ENCODE data around the gene FSIP1.

FSIP1 gene

DNA sequence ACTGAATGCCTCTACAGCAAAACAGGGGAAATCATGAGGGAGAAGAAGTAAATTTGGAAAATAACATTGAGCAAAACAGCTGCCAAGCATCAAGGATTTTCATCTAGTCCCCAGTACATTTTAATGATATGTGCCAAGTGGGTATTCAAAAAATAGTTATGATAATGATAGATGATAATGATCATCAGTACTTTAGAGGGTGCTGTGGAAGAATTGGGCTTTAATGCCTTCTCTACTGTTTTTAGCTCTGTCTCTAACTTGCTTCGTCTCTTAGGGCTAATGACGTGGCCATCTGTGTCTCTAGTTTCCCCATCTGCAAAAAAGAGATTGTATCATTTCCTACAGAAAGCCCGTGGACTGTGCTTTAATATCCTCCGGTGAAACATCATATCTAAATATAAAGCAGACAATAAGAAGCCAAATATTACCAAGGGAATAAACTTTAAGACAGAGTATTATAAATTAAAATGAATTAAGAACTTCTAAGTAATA, 10.2 kb upstream of the FSIP1 start:
- in situ Hi-C loops (cut with HindIII; ENCODE audit: low sequenced_read_pairs) = no loop called here

DNA sequence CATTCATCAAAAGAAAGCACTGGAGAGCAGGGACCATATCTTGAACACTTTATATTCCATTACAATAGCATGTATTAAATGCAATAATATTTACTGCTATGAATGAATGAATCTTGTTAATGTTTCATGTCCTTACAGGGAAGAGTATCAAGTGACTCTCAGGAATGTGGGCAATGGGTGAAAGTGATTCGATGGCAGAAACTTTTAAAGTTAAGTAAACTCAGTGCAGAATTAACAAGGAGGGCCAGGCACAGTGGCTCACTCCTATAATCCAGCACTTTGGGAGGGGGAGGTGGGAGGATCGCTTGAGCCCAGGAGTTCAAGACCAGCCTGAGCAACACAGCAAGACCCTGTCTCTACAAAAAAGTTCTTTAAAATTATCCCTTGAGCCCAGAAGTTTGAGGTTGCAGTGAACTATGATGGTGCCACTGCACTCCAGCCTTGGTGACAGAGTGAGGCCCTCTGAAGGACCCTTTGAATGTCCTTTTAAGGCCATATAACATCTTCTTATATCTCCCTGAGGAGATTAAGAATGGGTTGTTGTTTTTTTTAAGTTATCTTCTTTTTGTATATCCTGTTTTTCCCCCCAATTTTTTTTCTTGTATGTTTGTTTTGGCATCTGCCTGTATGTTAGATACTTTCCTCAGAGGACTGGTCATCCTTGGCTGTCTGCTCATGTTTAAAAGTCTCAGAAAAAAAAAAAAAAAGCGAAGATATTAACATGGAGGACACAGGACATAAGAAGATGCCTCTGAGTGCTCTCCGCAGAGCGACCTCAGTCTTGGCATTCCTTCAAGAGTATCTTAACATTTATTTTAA, 9.6 kb upstream of the FSIP1 start:
- in situ Hi-C loops (cut with HindIII; ENCODE audit: low sequenced_read_pairs) = no loop called here

DNA sequence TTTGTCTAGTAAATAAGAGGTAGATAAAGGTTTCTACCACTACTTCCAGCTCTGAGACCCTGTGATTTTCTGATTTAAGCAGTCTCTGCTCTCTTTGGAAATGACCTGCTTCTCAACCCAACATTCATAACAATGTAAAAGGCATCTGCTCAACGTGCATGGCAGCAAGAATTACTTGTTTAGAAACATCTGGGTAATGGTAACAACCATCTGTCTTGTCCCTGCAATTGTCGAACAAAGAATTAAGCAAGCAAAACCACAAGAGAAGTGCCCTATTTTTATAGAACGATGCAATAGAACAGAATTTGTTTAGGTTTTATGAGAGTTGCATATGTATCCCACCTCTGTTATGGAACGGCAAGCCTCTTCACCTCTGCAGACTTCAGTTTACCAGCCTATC, 7.1 kb upstream of the FSIP1 start:
- in situ Hi-C loops (cut with HindIII; ENCODE audit: low sequenced_read_pairs) = loop anchor here (5.0 kb wide), 3 partner anchors 58 to 163 kb away; no protein-coding TSS in a partner anchor

DNA sequence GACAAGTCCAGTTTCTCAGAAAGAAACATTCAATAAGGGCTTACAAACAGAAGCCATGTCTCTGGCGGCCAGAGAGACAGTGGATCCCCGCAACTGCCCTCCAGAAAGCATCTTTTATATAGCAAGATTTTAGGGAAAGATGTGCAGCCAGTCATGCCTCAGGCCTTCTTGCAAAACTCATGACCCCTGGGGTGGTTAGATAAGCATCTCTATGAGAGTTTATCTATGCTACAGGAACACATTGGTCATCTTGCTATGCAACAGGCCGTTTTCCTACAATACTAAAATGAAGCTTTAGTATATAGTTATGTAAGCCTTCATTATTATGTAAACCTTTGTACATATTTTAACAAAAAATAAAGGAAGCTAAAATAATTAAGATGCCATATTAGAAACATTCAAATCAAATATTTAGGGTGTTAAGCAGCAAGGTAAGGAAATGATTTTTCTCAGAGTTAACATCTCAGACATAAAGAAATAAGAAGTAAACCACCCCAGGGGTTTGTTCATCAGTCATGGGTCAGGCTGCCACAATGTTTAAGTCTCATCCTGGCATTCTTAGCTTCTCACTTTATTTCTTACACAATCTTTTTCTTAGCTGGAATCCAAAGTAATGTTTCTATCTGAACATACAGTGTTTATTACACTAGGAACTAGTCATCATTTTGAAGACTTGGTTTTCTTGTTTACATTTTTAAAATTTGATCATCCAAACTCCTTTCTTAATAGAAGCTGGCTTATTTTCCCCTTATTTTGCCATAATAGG, 6.3 kb upstream of the FSIP1 start:
- in situ Hi-C loops (cut with HindIII; ENCODE audit: low sequenced_read_pairs) = loop anchor here (5.0 kb wide), 3 partner anchors 58 to 163 kb away; no protein-coding TSS in a partner anchor

DNA sequence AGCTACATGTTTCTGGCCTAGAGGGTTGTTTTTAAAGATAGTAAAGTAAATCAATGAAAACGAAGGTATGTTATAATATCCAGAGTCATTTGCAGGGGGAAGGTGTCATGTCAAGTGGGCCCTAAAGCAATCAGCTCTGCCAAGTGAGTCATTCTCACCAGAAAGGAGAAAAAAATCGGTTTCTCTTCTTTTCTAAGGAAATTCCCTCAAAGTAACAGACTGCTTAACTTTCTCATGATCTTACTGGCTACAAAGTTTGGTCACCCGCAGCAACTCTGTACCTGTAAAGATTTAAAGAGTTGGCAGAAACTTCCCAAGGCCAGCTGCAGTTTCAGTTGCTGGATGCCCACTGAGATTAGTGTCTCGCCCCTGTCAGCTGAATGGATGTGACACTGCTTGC, 5.5 kb upstream of the FSIP1 start:
- in situ Hi-C loops (cut with HindIII; ENCODE audit: low sequenced_read_pairs) = loop anchor here (5.0 kb wide), 3 partner anchors 59 to 164 kb away; no protein-coding TSS in a partner anchor

DNA sequence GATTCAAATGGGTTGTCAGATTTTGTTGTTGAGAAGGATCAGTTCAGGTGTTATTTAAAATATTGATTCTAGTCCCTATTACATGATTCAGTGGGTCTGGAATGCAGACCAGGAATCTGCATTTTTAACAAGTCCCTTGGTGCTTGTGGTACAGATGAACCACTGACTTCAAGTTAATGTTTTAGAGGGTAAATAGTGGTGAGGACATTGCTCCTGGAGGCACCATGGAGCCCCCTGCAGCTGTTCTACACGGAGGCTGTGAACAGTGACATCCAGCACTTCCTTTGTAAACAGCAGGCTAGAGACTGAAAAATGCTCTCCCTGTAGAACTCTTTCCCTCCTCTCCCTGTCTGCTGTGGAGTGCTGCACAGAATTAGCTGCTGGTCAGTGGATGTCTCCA, 4.8 kb upstream of the FSIP1 start:
- in situ Hi-C loops (cut with HindIII; ENCODE audit: low sequenced_read_pairs) = loop anchor here (5.0 kb wide), 3 partner anchors 60 to 165 kb away; no protein-coding TSS in a partner anchor

DNA sequence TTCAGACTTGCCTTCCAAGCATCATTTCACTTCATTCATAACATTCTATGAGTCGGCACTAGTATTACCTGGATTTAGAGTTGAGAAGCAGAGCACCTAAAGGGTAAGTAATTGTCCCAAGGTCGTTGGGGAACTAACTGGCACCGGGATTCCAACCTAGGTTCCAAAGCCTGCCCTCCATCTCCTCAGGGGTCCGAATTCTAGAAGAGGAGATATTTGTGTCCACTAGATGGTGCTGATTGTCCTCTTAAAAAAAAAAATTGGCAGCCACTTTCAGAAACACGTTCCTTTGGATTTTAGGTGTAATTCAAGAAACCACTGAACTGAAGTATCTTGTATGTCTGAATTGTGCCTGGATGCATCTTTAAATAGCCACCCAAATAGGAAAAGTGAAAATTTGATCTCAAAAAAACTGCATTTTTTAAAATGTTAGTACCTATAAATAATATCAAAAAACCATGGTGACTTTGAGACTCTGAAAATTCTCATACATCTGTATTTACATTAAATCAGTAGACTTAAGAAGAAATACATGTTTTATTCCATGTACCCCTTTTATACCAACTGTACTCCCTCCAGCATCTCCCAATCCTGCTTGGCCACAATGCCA, 3.9 kb upstream of the FSIP1 start:
- in situ Hi-C loops (cut with HindIII; ENCODE audit: low sequenced_read_pairs) = loop anchor here (5.0 kb wide), 3 partner anchors 61 to 166 kb away; no protein-coding TSS in a partner anchor

DNA sequence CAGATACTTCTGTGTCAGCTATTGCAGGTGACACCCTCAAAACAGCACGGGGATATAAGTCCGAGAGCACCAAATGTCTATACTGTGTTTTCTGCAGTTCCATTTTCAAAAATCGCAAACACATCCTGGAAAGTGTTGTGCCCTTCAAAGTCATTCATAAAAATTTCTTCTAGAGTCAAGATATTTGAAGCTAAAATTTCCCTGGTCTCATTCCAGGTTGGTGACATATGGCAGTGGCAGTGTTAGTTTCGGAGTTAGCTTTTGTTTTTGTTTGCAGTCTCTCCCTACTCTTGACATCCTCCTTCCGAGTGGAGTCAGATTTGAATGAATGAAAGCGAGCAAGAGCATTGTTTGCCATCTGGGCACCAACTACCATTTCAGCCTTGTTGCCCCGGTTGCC, 3.2 kb upstream of the FSIP1 start:
- in situ Hi-C loops (cut with HindIII; ENCODE audit: low sequenced_read_pairs) = loop anchor here (5.0 kb wide), 3 partner anchors 61 to 166 kb away; no protein-coding TSS in a partner anchor

DNA sequence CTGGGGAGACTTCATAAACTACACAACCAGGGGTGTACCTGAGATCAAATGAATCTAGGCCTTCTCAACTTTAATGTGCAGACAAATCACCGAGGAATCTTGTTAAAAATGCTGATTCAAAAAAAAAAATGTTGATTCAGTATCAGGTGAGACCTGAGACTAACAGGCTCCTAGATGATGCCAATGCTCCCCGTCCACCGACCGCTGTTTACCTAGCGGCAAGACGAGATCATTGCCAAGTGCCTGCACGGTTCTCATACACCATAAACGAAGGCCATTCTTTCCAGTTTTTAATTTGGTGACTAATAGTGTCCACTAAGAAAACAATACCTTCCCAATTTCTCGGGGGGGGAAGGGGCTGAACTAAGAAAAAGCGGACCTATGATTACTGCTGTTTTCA, 2.5 kb upstream of the FSIP1 start:
- in situ Hi-C loops (cut with HindIII; ENCODE audit: low sequenced_read_pairs) = loop anchor here (5.0 kb wide), 3 partner anchors 62 to 167 kb away; no protein-coding TSS in a partner anchor

DNA sequence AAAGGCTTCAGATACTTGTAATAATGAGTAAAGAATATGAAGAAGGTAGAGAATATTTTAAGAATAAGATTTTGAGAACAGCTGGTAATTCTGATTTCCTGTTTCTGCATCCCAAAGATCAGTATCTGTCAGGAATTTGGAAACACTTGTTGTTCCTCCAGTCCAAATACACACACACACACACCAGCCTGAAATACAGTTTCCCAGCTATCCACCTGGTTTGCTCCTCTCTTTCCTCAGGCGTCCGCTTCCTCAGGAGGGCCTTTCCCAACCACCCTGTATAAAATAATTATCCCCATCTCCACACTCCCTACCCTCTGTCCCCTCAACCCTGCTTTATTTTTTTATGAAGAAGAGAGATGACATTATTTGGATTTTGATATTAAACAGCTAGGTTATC, 2.0 kb upstream of the FSIP1 start:
- in situ Hi-C loops (cut with HindIII; ENCODE audit: low sequenced_read_pairs) = loop anchor here (5.0 kb wide), 3 partner anchors 63 to 168 kb away; no protein-coding TSS in a partner anchor

DNA sequence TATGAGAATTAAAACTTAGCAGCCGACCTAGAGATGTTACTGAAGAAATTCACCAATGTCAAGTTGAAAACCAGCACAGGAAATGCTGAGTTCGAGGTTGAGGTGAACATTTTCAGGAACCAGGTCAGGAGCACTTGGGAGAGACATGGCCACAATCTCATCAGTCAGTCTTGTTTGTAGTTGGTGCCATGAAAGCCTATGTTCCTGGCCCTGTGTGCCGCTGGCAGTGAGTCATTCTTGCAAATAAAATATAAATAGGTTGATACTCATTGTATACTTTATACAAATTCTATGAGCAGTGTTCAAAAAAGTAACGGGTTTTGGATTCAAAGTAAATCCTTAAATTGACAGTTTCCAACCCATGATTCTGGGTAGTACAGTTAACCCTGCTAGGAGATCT, 1.5 kb upstream of the FSIP1 start:
- in situ Hi-C loops (cut with HindIII; ENCODE audit: low sequenced_read_pairs) = no loop called here

DNA sequence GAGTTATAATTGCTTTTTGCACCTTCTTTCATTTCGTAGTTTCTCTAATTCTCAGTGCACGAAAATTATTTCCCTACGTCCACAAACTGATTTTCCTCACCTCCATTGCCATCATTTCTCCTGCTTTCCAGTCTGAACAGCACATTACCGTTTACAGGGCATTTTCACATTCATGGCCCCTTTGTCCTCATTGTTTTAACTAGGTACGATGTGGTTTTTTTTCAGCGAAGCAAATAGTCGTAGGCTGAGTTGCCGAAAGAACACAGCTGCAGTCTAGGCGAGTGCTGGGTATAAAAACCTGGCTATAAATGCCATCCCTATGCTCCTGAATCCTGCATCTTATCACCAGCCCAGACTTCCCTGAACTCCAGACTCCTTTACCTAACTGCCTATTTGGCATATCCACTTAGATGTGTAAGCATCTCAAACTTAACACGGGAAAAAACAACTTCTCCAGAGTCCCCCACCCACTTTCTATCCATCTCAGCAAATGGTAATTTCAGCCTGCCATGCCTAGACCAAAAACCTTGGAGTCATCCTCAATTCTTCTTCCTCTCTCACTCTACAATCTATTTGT, 691 bp upstream of the FSIP1 start:
- in situ Hi-C loops (cut with HindIII; ENCODE audit: low sequenced_read_pairs) = no loop called here

DNA sequence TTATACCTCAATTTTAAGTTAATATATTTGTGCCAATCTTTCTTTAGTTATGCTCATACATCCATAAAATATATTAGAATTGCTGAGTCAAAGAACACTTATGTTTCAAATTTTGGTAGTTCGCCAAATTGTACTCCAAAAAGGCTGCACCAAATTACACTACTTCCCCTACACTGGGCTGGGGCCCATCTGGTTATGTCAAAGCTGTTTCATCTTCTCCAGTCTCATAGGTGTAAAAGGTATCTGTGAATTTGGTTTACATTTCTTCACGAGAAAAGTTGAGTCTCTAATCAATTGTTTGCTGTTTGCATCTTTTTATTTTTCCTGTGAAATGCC, 706 bp downstream of the FSIP1 start:
- in situ Hi-C loops (cut with HindIII; ENCODE audit: low sequenced_read_pairs) = no loop called here

DNA sequence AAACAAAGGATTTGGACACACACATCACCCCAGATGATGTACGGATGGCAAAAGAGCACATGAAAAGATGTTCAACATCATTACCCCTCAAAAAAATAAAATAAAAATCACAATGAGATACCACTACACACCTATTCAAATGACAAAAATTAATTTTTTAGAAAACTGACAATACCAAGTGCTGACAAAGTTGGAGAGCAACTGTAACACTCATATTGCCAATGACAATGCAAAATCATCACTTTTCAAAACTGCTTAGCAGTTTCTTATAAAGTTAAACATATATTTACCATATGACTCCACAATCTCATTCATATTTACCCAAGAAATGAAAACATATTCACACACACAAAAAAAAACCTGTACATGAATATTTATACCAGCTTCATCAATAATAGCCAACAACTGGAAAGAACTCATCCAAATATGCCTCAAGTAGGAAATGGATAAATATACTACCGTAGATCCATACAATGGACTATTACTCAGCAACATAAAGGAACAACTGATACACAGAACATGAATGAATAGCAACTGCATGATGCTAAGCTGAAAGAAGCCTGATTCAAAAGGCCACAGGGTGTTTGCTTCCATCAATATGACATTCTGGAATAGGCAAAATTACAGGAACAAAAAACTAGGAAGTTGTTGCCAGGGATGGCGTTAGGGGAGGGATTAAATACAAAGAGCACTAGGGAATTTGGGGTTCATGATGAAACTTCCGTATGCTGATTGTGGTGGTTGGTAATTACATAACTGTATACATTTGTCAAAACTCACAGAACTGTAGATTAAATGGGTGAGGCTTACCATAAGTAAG, 1.3 kb downstream of the FSIP1 start:
- in situ Hi-C loops (cut with HindIII; ENCODE audit: low sequenced_read_pairs) = no loop called here

DNA sequence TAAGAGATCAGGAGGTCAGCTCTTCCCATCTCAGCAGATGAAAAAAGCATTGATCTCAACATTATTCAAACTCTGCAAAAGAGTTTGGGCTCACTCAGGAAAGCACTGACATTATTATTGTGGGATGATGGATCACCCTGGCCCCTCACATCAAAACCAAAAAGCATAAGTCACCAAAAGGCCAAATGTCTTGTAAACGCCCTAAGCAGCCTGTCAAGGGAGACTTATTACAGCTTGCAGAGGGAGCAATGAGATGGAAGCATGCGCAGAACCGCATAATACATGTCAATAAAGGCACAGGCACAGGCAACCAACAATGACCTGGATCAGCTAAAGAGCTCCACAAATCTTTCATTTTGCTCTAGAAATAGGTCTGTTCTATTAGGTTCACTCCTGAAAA, 4.6 kb downstream of the FSIP1 start:
- in situ Hi-C loops (cut with HindIII; ENCODE audit: low sequenced_read_pairs) = no loop called here

DNA sequence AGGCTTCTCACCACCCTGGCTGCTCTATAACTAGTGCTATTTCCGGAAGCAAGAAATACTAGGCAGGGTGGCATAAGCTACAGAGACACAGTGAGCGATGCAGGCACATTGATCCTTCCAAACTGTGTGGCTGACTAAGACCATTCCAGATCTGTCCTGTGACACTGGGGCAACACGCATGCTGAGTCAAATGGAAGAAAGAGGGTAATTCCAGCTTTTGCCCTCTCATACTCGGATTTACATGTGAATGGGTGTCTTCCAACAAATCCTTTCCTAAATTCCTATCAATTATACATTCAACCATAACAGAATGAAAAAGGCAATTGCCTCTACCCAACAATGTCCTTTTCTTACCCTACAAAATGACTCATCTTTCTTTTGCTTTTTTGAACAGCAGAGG, 5.1 kb downstream of the FSIP1 start:
- in situ Hi-C loops (cut with HindIII; ENCODE audit: low sequenced_read_pairs) = no loop called here

DNA sequence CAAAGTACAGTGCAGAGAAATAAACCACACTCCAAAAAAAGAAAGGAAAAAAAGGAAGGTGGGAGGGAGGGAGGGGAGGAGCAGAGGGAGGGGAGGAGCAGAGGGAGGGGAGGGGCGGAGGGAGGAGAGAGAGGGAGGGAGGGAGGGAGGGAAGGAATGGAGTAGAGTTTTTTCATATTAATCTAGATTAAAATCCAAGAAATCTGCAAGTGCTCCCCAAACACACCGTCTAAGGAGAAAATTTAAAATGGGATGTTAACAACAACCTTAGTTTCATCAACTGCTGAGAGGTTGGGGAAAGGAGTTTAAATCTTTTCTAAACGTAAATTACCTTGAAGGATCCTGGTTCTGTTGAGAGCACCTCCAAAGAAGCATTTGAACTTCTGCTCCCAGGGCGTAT, 6.6 kb downstream of the FSIP1 start:
- in situ Hi-C loops (cut with HindIII; ENCODE audit: low sequenced_read_pairs) = no loop called here

DNA sequence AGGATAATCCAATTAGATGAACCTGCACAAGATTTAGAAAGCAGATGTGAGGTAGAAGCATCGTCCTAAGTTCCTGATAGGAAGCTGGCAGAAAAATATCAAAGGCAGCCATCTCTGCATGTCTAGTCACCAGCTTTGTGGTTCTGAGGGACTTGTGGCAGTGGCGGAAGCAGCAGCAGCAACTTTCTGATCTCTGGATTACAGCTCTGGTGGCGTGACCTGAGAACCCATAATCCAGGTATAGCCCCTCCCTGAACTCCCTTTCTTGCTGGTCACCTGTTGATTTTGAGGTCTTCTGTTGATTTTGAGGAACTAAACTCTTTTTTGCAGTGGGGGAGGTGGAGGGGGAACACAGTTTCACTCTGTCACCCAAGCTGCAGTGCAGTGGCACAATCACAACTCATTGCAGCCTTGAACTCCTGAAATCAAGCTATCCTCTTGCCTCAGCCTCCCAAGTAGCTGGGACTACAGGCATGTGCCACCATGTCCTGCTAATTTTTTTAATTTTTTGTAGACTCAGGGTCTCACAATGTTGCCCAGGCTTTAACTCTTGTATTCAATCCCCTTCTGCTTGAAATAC, 7.9 kb downstream of the FSIP1 start:
- in situ Hi-C loops (cut with HindIII; ENCODE audit: low sequenced_read_pairs) = no loop called here

DNA sequence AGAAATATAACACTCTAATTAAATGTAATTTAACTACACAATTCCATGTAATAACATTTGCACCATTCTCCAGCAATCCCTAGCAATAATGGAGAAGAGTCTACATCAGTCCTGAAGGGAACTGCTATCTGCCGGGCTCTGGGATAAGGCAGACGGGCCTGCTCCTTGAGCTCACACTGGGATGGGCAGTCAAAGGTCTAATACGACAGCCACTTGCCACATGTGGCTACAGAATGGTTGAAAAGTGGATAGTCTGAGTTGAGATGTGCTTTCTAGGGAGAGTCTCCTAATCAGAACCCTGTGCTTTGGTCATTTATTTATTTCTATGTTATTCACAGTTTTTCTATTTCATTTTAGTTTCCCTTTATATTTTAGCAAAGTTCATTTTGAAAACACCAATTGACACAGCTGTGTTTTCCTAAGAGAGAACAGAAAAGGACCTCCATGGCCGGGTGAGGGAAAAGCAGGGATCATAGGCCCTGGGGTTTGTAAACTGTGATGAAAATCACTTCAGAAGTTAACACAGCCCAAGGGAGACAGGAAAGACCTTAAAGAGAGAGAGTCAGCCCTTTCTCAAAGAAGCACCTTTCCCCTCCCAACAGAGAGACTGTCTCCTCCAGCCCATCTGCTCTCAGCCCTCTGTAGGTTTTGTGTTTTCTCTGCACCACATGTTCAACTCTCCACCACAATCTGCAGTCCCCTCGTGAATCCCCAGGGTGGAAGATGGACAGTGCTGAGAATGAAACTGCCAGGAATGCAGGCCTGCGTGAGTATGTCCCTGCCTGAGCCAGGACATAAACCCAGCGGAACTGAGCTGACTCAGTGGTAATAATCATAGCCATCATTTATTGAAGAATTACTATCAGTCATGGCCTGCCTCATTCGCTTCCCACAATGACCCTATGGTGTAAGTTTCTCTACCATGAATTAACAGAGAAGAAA, 11.6 kb downstream of the FSIP1 start:
- in situ Hi-C loops (cut with HindIII; ENCODE audit: low sequenced_read_pairs) = no loop called here

Measured in endothelial cell of hepatic sinusoid (primary cell).